Measurements from ENCODE around the gene FAM78B. TPM values are rescaled to one million over a fixed set of nuclear protein-coding genes. Genes with fewer than 3 reads are reported as not detected.

Gene FAM78B
- total RNA-seq, 2 donors from 2014 or later: 6.0 to 11.9 TPM

DNA sequence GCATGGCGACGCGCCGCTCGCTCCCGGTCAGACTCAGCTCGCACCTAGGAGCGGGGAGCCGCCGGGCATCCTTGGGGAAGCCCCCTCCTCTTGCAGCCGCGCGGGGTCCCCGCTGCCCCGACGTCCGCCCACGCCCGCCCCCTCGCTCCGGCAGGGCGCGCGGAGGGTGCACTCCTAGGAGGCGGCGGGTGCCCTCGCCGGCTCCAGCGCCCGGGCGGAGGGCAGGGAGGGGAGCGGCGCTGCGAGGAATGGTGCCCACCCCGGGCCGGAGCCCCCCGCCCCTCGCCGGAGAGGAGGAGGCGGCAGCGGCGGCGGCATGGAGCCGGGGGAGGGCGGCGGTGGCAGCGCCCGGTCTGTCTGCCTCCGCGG lies 488 bp downstream of the FAM78B start:
- no peak for ATAC-seq
- intact Hi-C loops (cut with DNase I): loop anchor here in 1 of 2 donors (10.0 kb wide), 2 partner anchors 142 to 268 kb away; no protein-coding TSS in a partner anchor
- DNase-seq: no peak

DNA sequence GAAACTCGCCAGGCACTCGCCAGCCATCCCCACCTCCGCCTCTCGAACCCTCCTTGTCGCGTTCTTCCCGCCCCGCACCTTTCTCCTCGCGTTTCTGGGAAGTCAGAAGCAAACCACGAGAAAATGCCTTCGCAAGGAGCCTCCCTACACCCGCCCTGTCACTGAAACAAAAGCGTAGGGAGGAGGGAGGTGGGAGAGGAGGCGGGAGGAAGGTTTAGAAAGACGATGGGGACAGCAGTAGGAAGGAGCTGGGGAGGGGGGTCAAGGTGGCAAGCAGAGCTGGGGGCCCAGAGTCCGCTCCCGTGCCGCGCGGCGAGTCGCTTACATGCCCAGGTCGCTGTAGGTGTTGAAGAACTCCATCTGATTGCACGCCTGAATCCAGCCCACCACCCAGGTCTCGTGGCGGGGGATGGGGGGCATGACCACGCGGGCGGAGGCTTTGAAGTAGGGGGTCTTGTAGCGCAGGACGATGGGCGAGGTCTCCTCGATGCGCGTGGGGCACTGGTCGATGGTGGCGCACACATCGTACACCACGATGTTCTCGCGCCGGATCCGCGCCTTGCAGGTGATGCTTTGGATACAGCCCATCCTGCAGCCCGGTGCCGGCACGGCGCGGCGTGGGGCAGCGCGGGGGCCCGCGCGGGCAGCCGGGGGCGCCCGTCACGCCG lies 1.0 kb downstream of the FAM78B start:
- intact Hi-C loops (cut with DNase I): loop anchor here in 1 of 2 donors (2.0 to 10.0 kb wide), 3 partner anchors 141 to 269 kb away; no protein-coding TSS in a partner anchor
- peak; percentile 25 for DNase-seq
- peak in 1 of 2 donors; percentile 9 for ATAC-seq

DNA sequence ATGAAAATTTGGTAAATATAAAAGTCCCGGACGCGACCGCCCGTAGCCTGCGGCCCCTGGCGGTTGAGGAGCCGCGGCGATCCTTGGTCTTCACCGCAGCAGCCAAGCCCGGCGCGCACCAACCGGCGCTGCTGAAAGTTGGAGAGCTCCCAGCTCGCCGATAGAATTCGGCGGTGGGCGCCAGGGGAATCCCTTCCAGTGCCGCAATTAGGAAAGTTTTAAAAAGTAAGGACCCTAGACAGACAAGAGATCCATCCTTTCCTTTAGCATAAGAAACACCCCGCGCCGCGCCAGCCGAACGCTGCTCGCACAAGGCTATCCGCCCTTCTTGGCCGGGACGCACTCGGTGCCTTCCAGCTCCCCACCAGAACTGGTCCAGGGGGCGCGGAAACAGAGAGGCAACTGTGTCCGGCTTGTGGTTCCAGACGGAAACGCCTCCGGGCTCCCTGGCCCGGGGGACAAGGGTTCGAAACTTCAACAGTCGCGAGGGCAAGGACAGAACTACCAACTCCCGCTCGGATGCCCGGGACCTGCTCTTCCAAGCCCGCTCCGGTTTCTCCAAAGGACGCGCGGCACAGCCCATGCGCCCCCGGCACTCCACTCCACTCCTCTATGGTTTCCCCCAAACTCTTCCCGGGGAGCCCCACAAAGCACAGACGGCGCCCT lies 1.7 kb downstream of the FAM78B start:
- intact Hi-C loops (cut with DNase I): loop anchor here in 1 of 2 donors (2.0 to 10.0 kb wide), 3 partner anchors 140 to 270 kb away; no protein-coding TSS in a partner anchor
- ATAC-seq (peak; percentile 28 to 54), DNase-seq (peak; percentile 65)

DNA sequence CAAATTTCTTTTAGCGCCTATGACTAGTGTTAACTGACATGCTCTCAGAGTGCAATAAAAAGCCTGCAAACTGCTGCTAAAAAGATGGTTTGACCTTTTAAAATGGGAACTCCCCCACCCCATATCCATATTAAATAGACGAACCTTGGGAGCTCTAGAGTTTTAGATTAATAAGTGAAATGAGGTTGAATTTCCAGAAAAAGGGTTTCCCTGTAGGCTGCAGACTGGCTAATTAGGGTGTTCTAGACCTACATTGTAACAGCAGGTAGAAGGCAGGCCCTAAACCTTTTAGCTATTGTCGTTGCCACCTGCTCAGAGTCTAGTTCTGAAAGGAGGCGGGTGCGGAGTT lies 2.2 kb downstream of the FAM78B start:
- DNase-seq: no peak
- no peak for ATAC-seq
- intact Hi-C loops (cut with DNase I): loop anchor here in 1 of 2 donors (2.0 to 10.0 kb wide), 3 partner anchors 140 to 270 kb away; no protein-coding TSS in a partner anchor

DNA sequence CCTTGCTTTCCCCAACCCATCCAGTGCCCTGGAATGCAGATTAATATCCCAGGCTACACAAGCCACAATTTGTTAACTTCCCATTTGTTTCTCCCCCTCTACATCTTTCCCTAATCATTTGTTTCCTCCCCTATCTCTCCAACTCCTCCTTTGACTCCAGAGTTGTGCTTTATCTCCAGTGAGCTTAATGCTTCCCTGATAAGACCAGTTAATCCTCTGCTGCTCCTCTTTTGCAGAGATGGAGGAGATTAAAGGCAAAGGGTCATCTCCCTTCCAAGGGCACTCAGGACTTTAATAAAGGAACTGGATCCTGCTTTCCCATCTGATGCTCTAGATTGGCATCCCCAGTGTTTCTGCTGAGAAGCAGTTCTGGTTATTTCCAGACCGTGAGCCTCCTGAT lies 7.1 kb downstream of the FAM78B start:
- intact Hi-C loops (cut with DNase I): loop anchor here in 1 of 2 donors (10.0 kb wide), 2 partner anchors 135 to 275 kb away; no protein-coding TSS in a partner anchor
- DNase-seq: no peak
- no peak for ATAC-seq

DNA sequence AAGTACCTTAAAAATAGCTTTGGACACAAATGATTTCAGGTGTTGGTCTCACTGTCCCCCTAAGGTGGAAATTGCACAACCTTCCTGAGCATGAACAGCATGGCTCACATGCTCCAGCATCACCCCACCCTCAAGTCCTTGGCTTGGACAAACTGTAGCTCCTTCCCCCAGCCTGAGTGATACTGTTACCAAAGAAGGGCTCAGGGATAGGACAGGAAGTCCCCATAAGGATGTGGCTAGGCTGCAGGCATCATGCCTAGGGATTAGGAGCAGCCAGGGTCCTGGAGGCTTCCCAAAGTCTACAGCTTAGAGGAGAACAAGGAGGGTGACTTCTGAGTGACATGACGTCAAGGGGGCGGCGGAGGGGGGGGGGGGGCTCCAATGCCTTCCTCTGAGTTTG lies 10.1 kb downstream of the FAM78B start:
- ATAC-seq (peak in 1 of 2 donors; percentile 63), DNase-seq (no peak)
- intact Hi-C loops (cut with DNase I): no loop called here

DNA sequence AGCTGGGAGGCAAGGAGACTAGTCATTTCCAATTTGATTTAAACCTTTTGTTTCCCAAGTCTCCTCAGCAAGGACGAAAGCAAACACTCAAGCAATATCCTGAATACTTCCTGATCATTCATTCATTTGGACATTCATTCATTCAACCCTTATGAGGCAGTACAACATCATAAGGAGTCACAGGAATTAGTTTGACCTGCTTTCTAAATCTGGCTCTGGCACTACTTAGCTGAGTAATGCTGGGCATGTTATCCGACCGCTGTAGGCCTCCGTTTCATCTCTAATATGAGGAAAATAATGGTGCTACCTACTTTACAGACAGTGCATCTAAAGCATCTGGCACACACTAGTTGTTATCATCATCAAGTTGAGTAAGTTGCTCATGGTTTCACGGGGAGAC lies 11.7 kb downstream of the FAM78B start:
- ATAC-seq (no peak), DNase-seq (no peak)
- intact Hi-C loops (cut with DNase I): no loop called here

DNA sequence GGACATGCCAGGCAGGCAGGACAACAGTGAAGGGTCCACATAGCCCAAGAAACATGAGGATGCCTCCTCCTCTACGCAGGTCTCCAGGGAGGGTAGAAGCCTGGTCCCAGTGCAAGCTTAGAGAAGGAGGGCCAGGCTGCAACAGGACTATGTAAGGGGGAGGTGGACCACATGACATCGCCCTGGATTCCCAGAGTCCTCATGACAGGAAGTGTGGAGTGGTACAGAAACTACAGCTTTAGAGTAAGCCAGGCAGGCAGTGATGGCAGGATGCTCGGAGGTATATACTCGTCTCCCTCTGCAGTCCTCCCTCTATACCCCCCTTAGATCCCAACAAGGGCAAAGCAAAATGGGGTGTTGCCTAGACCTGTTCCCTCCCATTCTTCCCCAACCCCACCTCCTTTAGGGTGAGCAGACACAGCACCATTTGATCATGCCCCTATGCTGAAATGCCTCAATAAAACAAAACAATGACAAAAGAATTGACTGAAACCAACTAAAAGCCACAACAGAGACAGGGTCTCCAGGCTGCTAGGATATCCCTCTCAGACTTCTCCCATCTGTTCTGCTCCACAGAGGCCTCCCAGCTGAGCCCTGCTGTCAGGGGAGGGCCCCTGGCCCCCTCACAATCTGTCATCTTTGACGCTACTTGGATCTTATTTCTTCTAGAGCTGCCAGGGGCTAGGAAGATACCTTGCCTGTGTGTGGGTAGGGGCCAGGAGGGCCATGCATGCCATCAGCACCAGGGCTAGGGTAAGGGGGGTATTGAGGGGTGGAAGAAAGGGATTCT lies 13.1 kb downstream of the FAM78B start:
- intact Hi-C loops (cut with DNase I): no loop called here
- no peak for DNase-seq
- ATAC-seq: no peak

DNA sequence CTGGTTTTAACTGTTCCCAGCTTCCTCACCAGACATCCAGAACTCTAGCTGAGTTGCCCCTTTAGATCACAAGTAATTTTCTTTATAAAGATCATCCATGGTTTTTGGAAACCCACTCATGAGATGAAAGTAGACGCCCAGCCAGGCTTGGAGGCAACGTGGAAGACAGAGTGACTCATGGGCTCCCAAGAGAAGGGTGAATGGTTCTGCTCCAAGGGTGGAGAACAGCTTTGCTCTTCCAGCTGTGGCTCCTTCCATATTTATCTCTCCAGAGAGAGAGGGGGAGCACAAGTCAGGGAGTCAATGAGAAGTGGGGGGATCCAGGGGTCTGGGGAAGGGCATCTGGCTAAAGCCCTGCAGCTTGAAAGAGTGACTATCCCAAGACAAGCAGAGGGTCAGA lies 13.8 kb downstream of the FAM78B start:
- no peak for ATAC-seq
- DNase-seq: no peak
- intact Hi-C loops (cut with DNase I): no loop called here

DNA sequence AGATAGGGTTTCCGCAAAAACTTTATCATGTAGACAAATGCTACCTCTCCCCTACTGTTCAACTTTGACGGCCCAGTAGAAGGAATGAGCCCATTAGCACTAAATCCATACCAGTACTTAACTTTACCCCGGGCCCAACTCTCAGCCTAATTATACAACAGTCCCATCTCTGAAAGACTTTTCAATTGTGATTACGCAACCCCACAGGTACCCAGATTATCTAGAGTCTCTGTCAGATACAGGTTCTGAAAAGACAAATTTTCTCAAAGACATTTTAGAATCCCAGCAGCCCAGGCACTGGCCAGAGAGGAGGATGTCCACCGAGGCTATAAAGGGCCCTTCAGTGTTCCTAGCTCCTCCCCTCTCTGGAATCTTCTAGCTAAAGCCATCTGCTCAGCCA lies 15.0 kb downstream of the FAM78B start:
- no peak for DNase-seq
- intact Hi-C loops (cut with DNase I): no loop called here
- ATAC-seq: no peak

DNA sequence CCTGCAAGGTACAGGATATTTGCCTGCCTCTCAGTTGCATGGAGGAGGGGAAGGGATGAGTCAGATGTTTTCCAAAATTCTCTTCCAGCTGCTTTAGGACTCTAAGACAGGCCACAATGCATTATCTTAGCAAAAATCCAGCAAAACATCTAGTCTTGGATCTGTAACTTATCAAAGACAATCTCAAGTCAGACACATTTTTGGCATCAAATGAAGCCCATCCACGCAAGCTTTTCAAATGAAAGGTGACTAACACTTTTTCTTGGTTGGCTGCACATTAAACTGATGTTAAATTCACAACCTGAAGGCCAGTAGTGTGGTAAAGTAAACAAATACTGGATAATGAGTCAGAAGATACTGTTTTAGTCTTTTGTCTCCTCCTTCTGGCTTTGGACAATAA lies 21.3 kb downstream of the FAM78B start:
- ATAC-seq (no peak), DNase-seq (no peak)
- intact Hi-C loops (cut with DNase I): no loop called here

DNA sequence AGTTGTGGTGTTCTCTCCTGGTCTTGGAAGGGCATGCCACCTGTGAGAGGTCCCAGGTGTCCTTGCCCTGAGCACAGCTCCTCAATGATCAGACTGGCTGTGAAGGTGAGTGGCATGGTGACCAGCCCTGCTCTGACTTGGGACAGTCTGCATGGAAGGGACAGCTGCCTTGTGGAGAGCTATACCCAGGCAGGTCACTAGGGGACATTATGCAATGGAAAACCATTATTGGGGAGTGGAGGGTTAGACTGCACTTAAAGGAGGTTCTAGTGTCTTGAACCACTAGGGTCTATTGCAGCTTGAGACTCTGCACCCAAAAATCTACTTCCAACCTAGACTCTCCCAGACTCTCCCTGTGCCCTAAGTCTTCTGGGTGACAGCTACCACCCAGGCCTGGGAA lies 24.8 kb downstream of the FAM78B start:
- intact Hi-C loops (cut with DNase I): no loop called here
- ATAC-seq (no peak), DNase-seq (no peak)

DNA sequence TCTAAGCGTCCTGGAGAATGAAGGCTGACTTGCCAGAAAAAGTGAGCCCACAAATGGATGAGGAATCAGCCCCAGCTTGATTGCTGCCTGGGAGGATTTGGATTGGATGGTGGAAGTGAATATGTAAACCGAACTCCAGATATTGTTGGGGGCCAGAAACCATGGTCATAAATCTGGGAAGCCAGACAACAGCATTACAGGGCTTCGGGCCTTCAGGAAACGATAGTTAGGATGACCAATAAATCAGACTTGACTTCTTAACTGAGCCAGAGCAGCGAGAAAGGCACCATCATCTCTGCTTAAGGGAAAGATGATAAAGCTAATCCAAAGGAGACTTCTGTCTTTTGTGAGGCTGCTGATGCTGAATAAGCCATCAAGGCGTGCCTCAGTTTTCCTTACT lies 26.6 kb downstream of the FAM78B start:
- intact Hi-C loops (cut with DNase I): no loop called here
- DNase-seq (no peak), ATAC-seq (no peak)

DNA sequence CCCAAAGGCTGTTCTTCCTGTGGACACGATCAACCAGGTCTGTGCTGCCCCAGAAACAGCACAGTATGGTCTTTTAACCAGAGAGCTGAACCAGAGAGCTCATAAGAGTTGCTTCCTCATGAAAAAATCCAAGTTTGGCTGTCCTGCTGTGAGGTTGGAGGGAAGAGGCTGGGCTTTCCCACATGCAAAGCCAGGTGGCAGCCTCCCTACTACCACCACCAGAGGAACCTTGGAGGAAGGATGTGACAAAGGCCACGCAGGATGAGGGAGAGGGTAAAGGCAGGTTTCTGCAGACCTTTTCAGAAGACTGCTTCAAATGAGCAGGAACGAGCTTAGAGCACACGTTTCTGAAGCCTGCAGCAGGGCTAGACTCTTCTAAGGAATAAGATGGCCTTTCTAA lies 27.1 kb downstream of the FAM78B start:
- DNase-seq (no peak), ATAC-seq (no peak)
- intact Hi-C loops (cut with DNase I): loop anchor here in 1 of 2 donors (5.0 kb wide), 1 partner anchor 107 kb away; no protein-coding TSS in a partner anchor

DNA sequence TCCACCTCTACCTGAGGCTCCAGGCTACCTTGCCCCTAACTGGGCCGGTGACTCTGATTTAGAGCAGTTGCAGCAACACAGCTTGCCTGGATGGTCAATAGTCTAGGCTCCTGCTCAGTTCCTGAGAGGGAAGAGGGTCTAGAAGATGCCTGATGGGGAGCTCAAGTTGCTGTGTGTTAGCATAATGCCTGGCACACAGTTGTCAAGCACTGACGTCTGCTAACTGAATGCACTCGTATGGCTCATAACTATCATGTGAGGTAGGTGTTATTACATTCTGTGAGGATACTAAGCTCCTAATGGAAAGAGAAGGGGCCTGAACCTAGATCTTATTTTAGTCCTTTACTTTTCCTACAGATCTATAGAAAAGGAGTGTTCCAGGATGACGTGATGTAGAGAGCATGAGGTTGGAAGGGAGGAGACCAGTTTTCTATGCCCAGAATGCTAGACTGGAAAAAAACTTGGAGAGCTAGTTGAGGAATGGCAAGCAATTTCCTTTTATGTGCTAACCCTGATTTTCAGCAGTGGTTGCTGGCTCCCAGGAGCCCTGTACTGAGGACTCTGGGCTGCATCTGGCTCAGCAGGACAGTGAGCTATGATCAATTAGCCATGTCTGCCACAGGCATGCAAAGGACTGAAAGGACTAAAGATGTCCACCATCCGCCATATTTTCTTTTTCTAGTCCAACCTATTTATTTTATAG lies 30.0 kb downstream of the FAM78B start:
- peak in 1 of 2 donors; percentile 66 for ATAC-seq

DNA sequence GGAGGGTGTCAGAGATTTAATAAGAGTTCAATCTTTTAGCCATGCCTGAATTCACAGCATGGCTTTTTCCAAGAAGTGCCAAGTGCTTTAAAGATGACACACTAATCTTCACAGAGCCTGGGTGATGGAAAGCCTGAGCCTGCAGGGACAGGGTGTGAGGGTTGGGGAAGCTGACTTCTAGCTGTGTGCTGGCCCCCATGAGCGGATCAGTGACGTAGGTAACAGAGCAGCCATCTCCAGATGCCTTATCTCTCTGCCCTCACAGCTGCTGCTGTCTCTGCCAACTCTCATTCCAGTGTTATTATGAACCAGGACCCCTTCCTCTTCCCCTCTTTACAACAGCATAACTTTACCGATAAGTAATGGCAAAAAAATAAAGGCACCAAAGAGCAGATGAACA lies 30.6 kb downstream of the FAM78B start:
- ATAC-seq (peak in 1 of 2 donors; percentile 94), DNase-seq (peak; percentile 57)
- intact Hi-C loops (cut with DNase I): loop anchor here in 1 of 2 donors (5.0 kb wide), 1 partner anchor 104 kb away; no protein-coding TSS in a partner anchor

More for the DNA sequence above, 30.0 kb downstream of the FAM78B start:
- no peak for DNase-seq
- intact Hi-C loops (cut with DNase I): loop anchor here in 1 of 2 donors (5.0 kb wide), 1 partner anchor 105 kb away; no protein-coding TSS in a partner anchor

DNA sequence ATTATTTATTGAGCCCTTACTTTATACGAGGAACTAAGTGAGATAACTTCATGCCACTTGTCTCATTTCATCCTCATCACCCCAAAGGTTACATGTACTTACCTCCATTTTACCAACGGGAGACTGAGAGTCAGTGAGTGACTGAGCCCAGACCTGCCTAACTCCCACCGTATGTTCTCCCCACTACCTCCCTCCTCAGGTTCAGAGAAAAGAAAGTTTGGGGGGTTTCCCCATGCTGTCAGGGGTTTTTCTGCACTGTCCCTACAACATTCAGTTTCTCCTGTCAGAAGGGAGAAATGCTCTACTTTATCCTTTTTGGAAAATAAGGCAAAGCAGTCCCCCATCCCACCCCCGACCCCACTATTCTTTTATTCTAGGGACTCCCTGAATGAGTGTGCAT lies 32.9 kb downstream of the FAM78B start:
- no peak for DNase-seq
- no peak for ATAC-seq
- intact Hi-C loops (cut with DNase I): no loop called here

DNA sequence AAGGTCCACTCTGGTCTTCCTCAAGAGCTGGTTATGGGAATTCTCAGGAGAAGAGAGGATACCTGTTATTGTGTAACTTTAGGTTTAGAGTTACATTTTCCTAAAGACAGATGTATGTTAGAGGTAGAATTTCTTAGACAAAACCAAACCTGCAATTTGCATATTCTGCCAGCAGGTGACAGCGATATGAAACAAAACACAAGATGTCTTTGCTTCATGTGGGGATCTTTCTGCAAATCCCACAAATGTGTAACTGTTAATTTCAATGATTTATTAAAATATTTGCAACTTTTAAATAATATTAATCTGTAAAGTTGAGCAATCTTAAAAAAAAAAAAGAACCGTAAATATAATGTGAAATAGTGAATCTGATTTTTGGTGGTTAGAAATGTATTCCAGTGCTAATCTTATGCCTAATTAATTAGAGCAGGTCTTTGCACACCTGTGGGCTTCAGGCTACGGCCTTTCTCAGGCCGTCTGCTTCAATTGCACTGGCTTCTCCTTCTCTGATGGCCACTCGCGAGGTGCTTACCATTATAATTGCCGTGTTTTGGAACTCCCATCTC lies 33.4 kb downstream of the FAM78B start:
- intact Hi-C loops (cut with DNase I): no loop called here
- ATAC-seq: no peak
- no peak for DNase-seq

DNA sequence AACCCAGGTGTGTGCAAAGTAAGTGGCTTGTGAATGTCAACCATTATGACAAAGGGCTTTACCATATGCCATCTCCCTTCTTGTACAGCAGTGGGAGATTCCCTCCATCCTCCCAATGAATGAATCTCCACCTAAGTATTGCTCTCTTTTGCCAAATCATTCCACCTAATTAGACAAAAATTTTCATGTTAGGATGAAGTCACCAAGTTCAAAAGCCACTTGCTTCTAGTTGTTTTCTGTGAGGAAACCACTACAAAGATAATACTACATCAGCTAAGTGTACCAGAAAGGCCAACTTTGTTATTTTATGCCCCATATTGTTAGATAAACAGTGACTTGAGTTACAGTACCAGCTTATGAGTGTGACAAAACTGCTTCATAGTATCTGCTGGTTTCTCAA lies 34.3 kb downstream of the FAM78B start:
- ATAC-seq (no peak), DNase-seq (no peak)
- intact Hi-C loops (cut with DNase I): no loop called here
